HG03025 (cell line): Measurements from ENCODE around the gene CYP2B6.
"Not testable (repeated sequence)": the region's sequence is repeated elsewhere in the genome, so short reads cannot be mapped to it uniquely, and the experiment has no call there.

Experiments used
- ATAC-seq: cut with Tn5 transposase; IDR thresholded peaks from one replicate; pipeline ENCODE4 v1.9.1; 2021; ENCODE audit warnings: mild to moderate bottlenecking, moderate library complexity; ENCODE audit not compliant: unreplicated experiment, low FRiP score

Gene CYP2B6

DNA sequence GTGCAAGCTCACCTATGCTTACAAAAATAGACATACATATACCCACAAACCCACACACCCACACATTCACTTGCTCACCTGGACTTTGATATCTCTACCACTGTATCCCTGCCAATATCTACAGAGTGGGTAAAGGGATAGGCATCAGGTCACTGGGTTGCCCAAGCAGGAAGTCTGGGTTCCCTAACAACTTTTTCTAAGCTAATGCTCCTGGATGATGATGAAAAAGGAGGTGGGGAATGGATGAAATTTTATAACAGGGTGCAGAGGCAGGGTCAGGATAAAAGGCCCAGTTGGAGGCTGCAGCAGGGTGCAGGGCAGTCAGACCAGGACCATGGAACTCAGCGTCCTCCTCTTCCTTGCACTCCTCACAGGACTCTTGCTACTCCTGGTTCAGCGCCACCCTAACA, at the start of gene CYP2B6:
CYP2B6 (plus strand) TSS at position 311 of the 410 bp plus-strand sequence; CDS start at position 335, 24 bp downstream.
- ATAC-seq, result no peak

DNA sequence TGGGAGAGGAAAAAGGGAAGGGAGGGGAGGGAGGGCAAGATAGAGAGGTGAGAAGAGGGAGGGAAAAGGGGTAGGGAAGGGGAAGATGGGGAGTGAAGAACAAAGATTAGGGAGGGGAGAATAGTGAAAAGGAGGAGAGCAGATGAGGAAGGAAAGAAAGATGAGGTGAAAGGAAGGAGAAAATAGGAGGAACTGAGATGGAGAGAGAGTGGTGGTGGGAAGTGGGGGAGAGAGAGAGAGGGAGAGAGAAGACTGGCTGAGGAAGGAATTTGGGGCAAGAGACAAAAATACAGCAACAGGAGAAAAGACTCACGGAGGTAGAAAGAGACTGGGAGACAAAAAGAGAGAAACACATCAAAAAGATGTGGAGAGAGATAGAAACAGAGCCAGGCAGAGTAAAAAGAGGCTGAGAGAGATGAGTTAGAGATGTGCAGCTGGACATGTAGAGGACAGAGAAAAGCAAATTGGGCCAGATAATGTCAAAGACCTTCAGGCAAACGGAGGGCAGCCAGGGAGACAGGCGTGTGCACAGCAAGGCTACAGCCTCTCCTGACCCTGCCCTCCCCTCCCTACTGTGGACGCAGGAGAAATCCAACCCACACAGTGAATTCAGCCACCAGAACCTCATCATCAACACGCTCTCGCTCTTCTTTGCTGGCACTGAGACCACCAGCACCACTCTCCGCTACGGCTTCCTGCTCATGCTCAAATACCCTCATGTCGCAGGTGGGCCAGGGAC, 49.4 kb upstream of the CYP2B6 start:
- no peak for ATAC-seq

DNA sequence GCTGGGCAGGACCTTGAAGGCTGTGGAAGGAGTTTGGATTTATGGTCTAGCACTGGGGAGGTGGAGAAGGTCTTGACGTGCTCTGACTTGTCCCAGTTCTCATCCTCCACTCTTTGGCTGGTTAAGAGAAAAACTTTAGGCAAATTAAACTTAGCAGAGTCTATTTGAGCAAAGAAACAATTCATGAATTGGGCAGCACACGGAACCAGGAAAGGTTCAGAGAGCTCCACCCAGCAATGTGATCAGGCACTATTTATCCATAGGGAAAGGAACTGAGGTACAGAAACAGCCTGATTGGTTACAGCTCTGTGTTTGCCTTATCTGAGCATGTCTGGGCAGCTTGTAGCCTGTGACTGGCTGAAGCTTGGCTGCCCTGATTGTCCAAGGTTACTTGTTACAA, 45.4 kb upstream of the CYP2B6 start:
- ATAC-seq, result no peak

DNA sequence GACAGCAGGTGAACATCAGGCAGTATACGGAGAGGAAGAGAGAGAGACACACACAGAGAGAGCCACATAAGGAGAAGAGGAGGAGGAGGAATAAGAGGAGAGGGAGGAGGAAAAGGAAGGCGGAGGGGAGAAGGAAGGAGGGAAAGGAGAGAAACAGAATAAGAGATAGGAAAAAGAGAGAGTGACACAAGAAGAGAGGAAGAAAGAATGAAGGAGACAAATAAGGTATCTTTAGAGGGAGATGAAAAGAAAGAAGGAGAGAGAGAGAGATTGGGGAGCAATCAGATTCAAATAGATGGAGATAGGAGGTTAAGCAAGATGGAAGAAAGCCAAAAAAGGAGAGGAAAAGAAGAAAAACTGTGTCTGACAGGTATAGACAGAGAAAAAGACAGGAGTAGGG, 44.0 kb upstream of the CYP2B6 start:
- ATAC-seq, result no peak

DNA sequence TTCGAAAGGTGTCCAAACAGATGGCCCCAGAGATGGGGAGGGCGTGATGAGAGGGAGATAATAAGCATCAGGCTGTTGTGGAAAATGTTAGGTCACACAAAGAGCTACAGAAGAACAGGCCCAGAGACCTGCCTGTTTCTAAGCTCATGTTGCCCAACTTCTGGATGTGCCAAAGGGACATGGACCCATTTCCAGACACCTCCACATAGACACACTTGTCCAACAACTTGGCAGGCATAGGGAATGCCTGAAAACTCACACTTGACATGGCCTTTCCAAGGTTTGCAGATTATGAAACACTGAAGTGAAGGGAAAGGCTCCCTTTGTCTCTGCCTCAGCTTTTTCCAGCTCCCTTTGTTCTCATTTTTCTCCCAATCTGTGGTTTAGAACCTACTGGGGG, 43.5 kb upstream of the CYP2B6 start:
- no peak for ATAC-seq

DNA sequence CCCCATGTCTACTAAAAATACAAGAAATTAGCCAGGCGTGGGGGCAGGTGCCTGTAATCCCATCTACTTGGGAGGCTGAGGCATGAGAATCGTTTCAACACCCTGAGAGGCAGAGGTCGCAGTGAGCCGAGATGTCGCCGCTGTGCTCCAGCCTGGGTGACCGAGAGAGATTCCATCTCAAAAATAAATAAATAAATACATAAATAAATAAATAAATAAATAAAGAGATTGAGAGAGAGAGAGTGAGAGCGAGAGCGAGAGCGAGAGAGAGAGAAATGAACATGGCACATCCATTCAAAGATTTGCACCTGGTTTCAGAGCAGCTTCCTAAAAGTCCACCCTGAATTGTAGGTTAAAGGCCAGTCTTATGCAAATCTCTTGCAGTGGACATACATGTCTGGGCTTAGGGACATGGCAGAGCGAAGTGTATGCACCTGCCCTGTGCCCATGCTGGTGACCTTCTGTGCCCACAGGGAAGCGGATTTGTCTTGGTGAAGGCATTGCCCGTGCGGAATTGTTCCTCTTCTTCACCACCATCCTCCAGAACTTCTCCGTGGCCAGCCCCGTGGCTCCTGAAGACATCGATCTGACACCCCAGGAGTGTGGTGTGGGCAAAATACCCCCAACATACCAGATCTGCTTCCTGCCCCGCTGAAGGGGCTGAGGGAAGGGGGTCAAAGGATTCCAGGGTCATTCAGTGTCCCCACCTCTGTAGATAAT, 42.3 kb upstream of the CYP2B6 start:
- no peak for ATAC-seq

DNA sequence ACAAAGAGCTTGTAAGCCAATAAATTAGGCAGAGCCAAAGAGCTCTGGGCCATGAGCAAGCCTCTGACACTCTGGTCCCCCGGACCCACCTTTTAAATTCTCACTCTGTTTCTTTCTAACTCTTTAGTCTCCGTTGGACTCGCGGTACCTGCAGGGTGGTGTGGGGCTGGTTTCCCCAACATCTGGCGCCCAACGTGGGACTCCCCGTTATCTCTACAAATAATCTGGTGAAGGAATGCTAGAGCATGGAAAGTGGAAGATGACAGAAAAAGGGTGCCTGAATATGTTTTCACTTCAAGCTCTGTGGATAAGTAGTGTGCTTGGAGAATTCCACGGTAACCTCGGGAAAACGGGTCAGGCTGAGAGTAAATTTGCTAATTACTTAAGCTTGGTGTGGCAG, 36.5 kb upstream of the CYP2B6 start:
- no peak for ATAC-seq

DNA sequence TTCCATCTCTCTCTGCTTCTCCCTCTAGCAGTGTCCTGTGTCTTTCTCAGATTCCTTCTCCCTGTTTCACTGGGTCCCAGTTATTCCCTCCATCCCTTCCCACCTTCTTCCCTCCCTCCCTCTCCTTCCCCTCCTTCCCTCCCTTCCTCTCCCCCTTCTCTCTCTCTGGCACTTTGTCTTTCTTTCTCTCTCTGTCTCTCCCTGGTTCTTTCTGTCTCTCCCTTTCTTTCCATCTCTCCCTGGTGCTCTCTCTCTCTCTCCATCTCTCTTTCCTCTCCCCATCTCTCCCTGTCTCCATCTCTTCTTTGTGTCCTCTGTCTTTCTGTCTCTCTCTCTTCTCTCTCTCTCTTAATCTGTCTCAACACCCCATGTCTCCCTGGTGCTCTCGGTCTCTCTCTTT, 31.7 kb upstream of the CYP2B6 start:
- no peak for ATAC-seq

DNA sequence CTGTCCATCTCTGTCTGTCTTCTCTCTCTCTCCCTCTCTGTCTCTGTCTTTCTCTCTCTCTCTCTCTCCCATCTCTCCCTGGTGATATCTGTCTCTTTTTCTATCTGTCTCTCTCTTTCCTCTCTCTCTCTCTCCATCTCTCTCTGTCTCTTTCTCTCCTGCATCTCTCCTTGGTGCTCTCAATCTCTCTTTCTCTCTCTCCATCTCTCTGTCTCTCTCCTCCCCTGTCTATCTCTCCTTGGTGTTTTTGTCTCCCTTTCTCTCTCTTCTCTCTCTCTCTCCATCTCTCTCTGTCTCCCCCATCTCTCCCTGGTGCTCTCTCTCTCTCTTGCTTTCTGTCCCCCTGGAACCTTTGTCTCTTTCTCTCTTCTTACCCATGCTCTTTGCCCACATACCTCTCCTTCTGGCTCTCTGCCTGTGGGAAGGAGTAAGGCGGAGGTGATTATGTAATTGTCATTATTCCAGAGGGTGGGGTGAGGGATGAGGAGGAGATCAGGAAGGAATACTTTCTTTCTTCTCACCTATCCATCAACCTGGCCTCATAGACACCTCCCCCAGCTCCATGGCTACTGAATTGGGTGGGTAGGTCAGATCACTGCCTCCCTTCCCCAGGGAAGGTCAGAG, 30.9 kb upstream of the CYP2B6 start:
- no peak for ATAC-seq

DNA sequence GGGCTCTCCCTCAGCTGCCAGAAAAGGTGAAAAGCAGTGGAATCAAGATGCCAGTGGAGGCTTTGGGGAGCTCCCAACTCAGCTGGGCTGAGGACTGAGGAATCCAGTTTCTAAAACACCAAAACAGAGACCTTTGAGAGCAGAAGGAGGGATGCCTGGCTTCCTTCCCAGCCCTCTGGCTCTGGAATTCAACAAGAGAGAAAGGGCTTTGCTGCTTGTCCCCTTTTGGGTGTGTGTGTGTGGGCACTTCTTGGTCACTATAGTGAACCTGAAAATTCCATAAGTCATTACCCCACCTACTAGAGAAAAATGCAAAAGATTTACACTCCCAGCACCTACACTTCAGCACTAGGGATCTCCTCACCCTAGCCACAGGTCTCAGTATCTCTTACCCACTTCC, 30.3 kb upstream of the CYP2B6 start:
- ATAC-seq, result no peak

DNA sequence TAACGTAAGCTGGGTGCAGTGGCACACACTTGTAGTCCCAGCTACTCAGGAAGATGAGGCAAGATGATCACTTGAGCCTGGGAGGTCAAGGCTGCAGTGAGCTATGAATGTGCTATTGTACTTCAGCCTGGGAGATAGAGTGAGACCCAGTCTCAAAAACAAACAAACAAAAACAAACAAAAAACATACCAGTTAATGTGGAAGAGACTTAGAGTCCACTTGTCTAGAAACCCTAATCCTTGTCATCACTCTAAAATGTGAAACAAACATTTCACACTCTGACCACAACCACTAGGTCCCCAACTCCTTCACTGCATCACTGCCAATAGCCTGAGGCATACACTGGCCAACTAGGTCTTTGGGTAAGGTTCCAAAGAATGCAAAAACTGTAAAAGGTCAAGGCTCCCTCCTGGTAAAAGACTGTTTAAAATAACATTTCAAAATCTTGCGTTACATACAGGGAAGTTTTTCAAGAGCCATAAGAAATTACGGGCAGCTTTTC, 28.6 kb upstream of the CYP2B6 start:
- ATAC-seq, result no peak

DNA sequence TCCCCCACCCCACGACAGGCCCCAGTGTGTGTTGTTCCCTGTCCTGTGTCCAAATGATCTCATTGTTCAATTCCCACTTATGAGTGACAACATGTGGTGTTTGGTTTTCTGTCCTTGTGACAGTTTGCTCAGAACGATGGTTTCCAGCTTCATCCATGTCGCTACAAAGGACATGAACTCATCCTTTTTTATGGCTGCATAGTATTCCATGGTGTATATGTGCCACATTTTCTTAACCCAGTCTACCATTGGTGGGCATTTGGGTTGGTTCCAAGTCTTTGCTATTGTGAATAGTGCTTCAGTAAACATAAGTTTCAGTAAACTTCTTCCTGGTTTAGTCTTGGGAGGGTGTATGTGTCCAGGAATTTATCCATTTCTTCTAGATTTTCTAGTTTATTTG, 26.7 kb upstream of the CYP2B6 start:
- ATAC-seq, result not testable (repeated sequence)

DNA sequence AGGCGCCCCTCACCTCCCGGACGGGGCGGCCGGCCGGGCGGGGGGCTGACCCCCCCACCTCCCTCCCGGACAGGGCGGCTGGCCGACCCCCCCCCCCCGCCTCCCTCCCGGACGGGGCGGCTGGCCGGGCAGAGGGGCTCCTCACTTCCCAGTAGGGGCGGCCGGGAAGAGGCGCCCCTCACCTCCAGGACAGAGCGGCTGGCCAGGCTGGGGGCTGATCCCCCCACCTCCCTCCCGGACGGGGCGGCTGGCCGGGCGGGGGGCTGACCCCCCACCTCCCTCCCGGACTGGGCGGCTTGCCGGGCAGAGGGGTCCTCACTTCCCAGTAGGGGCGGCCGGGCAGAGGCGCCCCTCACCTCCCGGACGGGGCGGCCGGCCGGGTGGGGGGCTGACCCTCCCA, 25.7 kb upstream of the CYP2B6 start:
- not testable (repeated sequence) for ATAC-seq

DNA sequence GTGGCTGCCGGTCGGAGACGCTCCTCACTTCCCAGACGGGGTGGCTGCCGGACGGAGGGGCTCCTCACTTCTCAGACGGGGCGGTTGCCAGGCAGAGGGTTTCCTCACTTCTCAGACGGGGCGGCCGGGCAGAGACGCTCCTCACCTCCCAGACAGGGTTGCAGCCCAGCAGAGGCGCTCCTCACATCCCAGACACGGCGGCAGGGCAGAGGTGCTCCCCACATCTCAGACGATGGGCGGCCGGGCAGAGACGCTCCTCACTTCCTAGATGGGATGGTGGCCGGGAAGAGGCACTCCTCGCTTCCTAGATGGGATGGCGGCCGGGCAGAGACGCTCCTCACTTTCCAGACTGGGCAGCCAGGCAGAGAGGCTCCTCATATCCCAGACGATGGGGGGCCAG, 24.5 kb upstream of the CYP2B6 start:
- ATAC-seq, result not testable (repeated sequence)

DNA sequence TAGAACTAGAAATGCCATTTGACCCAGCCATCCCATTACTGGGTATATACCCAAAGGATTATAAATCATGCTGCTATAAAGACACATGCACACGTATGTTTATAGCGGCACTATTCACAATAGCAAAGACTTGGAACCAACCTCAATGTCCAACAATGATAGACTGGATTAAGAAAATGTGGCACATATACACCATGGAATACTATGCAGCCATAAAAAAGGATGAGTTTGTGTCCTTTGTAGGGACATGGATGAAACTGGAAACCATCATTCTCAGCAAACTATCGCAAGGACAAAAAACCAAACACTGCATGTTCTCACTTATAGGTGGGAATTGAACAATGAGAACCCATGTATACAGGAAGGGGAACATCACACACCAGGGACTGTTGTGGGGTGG, 23.0 kb upstream of the CYP2B6 start:
- ATAC-seq, result not testable (repeated sequence)

DNA sequence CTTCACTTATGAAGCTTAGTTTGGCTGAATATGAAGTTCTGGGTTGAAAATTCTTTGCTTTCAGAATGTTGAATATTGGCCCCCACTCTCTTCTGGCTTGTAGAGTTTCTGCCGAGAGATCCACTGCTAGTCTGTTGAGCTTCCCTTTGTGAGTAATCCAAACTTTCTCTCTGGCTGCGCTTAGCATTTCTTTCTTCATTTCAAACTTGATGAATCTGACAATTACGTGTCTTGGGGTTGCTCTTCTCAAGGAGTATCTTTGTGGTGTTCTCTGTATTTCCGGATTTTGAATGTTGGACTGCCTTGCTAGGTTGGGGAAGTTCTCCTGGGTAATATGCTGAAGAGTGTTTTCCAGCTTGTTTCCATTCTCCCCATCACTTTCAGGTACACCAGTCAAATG, 21.4 kb upstream of the CYP2B6 start:
- ATAC-seq, result not testable (repeated sequence)

DNA sequence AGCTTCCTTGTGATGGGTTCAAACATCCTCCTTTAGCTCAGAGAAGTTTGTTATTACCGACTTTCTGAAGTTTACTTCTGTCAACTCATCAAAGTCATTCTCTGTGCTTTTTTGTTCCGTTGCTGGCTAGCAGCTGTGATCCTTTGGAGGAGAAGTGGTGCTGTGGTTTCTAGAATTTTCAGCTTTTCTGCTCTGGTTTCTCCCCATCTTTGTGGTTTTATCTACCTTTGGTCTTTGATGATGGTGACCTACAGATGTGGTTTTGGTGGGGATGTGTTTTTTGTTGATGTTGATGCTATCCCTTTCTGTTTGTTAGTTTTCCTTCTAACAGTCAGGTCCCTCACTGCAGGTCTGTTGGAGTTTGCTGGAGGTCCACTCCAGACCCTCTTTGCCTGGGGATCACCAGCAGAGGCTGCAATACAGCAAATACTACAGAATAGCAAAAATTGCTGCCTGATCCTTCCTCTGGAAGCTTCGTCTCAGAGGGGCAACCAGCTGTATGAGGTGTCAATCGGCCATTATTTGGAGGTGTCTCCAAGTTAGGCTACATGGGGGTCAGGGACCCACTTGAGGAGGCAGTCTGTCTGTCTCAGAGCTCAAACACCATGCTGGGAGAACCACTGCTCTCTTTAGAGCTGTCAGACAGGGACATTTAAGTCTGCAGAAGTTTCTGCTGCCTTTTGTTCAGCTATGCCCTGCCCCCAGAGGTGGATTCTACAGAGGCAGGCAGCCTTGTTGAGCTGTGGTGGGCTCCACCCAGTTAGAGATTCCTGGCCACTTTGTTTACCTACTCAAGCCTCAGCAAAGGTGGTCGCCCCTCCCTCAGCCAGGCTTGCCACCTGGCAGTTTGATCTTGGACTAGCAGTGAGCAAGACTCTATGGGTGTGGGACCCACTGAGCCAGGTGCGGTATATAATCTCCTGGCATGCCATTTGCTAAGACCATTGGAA, 20.4 kb upstream of the CYP2B6 start:
- not testable (repeated sequence) for ATAC-seq

DNA sequence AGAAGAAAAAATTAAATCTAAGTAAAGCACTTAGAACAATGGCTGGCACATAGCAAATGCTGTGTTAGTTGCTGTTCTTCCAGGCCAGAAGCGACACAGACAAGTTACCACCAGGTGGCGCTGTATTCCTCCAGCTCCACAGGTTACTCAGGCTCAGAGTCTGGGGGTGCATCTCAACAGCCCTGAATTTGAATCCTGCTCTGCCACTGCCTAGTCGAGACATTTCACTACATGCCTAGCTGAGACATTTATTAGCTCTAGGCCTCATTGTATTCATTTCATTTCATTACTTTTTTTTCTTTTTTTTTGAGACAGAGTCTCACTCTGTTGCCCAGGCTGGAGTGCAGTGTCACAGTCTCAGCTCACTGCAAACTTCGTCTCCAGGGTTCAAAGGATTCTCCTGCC, 16.4 kb upstream of the CYP2B6 start:
- ATAC-seq, result no peak

DNA sequence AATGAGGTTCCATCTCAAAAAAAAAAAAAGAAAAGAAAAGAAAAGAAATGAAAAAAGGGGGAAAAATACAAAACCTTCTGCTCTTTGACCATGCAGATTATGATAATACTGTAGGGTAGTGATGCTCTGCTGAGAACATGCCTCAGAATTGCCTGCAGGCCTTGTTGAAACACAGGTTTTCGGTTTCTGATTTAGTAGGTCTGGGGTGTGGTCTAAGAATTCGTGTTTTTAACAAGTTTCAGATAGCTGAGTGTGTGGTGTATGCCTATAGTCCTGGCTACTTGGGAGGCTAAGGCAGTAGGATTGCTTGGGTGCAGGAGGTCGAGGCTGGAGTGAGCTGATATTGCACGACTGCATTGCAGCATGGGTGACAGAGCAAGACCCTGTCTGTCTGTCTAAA, 14.9 kb upstream of the CYP2B6 start:
- ATAC-seq, result no peak

DNA sequence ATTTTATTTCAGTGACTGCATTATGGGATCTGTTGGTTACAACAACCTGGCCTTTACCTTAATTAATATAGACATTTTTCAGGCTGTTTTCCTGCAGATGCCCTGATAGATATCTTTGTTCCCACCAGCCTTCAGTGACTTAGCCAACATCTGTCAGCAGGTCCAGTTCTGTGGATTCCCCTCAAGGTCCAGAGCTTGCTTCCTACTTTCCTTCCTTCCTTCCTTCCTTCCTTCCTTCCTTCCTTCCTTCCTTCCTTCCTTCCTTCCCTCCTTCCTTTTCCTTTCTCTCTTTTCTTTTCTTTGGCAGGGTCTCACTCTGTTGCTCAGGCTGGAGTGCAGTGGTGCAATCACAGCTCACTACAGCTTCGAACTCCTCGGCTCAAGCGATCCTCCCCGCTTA, 14.4 kb upstream of the CYP2B6 start:
- no peak for ATAC-seq
